Measurements from ENCODE around the gene IFI30. TPM values are rescaled to one million over a fixed set of nuclear protein-coding genes. Genes with fewer than 3 reads are reported as not detected.

Gene IFI30
- total and polyA plus RNA-seq, 2 experiments from 2014 or later: 27.4 to 34.4 TPM

GRCh38 chr19:18156841-18157464, 16.7 kb upstream of the IFI30 start:
- DNase-seq (ENCODE audit: low spot score): no peak
- H3K4me2 ChIP-seq: no peak overlapping the region
- Mint-ChIP-seq H3K27me3 (ENCODE audit: insufficient read depth, low read depth, poor library complexity) (peaks cover 11% of the 10 kb centered on the region), H3K4me1 (peaks cover 22% of the 10 kb centered on the region), H3K9me3 (no peaks in the 10 kb centered on the region), H3K36me3 (ENCODE audit: low read depth) (peaks cover 9% of the 10 kb centered on the region), H3K4me3 (no peak overlapping the region), H3K27ac (no peak overlapping the region)
- peaks cover 18% of the 10 kb centered on the region for H3F3A ChIP-seq (replicated peaks; ENCODE audit: low read depth)
- H2AFZ ChIP-seq: no peak overlapping the region
- H3K36me3 ChIP-seq (ENCODE audit: insufficient read depth): no peaks in the 10 kb centered on the region
- peak overlapping the region; percentile 65; the same call in 1 of the 2 replicates for H3K27ac ChIP-seq (ENCODE audit: low read depth)
- no peak overlapping the region for H3K4me3 ChIP-seq
- peaks cover 9% of the 10 kb centered on the region for H4K20me1 ChIP-seq (replicated peaks; ENCODE audit: insufficient read depth)
- ATAC-seq: no peak
- peaks cover 11% of the 10 kb centered on the region; the same call in 1 of the 2 replicates for H3K4me1 ChIP-seq (ENCODE audit: insufficient read depth)
- H3K79me2 ChIP-seq (replicated peaks; ENCODE audit: insufficient read depth): peaks cover 7% of the 10 kb centered on the region
- TF ChIP-seq, protein P1, sequence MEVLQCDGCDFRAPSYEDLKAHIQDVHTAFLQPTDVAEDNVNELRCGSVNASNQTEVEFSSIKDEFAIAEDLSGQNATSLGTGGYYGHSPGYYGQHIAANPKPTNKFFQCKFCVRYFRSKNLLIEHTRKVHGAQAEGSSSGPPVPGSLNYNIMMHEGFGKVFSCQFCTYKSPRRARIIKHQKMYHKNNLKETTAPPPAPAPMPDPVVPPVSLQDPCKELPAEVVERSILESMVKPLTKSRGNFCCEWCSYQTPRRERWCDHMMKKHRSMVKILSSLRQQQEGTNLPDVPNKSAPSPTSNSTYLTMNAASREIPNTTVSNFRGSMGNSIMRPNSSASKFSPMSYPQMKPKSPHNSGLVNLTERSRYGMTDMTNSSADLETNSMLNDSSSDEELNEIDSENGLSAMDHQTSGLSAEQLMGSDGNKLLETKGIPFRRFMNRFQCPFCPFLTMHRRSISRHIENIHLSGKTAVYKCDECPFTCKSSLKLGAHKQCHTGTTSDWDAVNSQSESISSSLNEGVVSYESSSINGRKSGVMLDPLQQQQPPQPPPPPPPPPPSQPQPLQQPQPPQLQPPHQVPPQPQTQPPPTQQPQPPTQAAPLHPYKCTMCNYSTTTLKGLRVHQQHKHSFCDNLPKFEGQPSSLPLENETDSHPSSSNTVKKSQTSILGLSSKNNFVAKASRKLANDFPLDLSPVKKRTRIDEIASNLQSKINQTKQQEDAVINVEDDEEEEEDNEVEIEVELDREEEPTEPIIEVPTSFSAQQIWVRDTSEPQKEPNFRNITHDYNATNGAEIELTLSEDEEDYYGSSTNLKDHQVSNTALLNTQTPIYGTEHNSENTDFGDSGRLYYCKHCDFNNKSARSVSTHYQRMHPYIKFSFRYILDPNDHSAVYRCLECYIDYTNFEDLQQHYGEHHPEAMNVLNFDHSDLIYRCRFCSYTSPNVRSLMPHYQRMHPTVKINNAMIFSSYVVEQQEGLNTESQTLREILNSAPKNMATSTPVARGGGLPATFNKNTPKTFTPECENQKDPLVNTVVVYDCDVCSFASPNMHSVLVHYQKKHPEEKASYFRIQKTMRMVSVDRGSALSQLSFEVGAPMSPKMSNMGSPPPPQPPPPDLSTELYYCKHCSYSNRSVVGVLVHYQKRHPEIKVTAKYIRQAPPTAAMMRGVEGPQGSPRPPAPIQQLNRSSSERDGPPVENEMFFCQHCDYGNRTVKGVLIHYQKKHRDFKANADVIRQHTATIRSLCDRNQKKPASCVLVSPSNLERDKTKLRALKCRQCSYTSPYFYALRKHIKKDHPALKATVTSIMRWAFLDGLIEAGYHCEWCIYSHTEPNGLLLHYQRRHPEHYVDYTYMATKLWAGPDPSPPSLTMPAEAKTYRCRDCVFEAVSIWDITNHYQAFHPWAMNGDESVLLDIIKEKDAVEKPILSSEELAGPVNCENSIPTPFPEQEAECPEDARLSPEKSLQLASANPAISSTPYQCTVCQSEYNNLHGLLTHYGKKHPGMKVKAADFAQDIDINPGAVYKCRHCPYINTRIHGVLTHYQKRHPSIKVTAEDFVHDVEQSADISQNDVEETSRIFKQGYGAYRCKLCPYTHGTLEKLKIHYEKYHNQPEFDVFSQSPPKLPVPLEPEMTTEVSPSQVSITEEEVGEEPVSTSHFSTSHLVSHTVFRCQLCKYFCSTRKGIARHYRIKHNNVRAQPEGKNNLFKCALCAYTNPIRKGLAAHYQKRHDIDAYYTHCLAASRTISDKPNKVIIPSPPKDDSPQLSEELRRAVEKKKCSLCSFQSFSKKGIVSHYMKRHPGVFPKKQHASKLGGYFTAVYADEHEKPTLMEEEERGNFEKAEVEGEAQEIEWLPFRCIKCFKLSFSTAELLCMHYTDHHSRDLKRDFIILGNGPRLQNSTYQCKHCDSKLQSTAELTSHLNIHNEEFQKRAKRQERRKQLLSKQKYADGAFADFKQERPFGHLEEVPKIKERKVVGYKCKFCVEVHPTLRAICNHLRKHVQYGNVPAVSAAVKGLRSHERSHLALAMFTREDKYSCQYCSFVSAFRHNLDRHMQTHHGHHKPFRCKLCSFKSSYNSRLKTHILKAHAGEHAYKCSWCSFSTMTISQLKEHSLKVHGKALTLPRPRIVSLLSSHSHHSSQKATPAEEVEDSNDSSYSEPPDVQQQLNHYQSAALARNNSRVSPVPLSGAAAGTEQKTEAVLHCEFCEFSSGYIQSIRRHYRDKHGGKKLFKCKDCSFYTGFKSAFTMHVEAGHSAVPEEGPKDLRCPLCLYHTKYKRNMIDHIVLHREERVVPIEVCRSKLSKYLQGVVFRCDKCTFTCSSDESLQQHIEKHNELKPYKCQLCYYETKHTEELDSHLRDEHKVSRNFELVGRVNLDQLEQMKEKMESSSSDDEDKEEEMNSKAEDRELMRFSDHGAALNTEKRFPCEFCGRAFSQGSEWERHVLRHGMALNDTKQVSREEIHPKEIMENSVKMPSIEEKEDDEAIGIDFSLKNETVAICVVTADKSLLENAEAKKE (CRISPR knock-in tag; IDR thresholded peaks at IDR 0.05): no peak
- TF ChIP-seq CREB1 (CRISPR knock-in tag; IDR thresholded peaks at IDR 0.05; ENCODE audit: low read depth) (no peak), ZNF114 (CRISPR knock-in tag; IDR thresholded peaks at IDR 0.05) (no peak), ETS1 (IDR thresholded peaks at IDR 0.05) (no peak), EZH2 (IDR thresholded peaks at IDR 0.05; ENCODE audit: low read depth, unreplicated experiment) (no peak), ZNF331 (CRISPR knock-in tag; IDR thresholded peaks at IDR 0.05; ENCODE audit: low read depth) (no peak), NANOG (IDR thresholded peaks at IDR 0.05; ENCODE audit: borderline replicate concordance) (no peak), STAT1 (IDR thresholded peaks at IDR 0.05; ENCODE audit: unreplicated experiment) (no peak), EZH2phosphoT487 (IDR thresholded peaks at IDR 0.05; ENCODE audit: unreplicated experiment) (no peak), POLR2AphosphoS5 (IDR thresholded peaks at IDR 0.05; ENCODE audit: low read depth) (no peak), CTCF (conservative IDR thresholded peaks at IDR 0.05; ENCODE audit: low read depth in 2 of 2) (no peak), REST (IDR thresholded peaks at IDR 0.05; ENCODE audit: unreplicated experiment) (no peak), JUNB (IDR thresholded peaks at IDR 0.05; ENCODE audit: unreplicated experiment) (no peak)
- H3K9me2 ChIP-seq (ENCODE audit: insufficient read depth): no peaks in the 10 kb centered on the region
- no peaks in the 10 kb centered on the region for H3K27me3 ChIP-seq (ENCODE audit: insufficient read depth)

Data from GM23338 (cell line).